Panc1 (cell line): ENCODE results near the gene SLC22A23. TPM values are rescaled to one million over a fixed set of nuclear protein-coding genes. Genes with fewer than 3 reads are reported as not detected.

ENCODE experiments used
- ATAC-seq: fragments of 200-7000 bp; cut with Tn5 transposase; 2 replicates; pipeline ENCODE4 v1.9.1; 2020; ENCODE audit warnings: mild to moderate bottlenecking, moderate library complexity
- Bru-seq: library from RNA; stranded (reverse); fragments of 400-500 nt; gene quantifications from one replicate; lab custom pipeline; 2021; lab: Mats Ljungman, UMichigan
- BruChase-seq, 2 experiments: library from RNA; stranded (reverse); fragments of 400-500 nt; gene quantifications; one replicate each; lab custom pipeline; 2021; lab: Mats Ljungman, UMichigan
- BruUV-seq: library from RNA; stranded (reverse); fragments of 400-500 nt; replicated peaks from 2 replicates; lab custom pipeline; 2021; lab: Mats Ljungman, UMichigan
- CTCF ChIA-PET: fragments of 300-600 bp; sonication (Branson Sonifier 250); formaldehyde crosslinking; loops from one replicate; lab custom pipeline; 2022; ENCODE audit warnings: antibody characterized with exemption; lab: Charles Lee
- POLR2A ChIA-PET: fragments of 300-600 bp; sonication (Branson Sonifier 250); formaldehyde crosslinking; loops from one replicate; lab custom pipeline; 2022; ENCODE audit warnings: antibody characterized with exemption; lab: Charles Lee
- DNase-seq: peaks from one replicate; pipeline ENCODE4 v3.0.0-alpha.2; 2010; ENCODE audit warnings: low read depth, low spot score
- H3K27ac ChIP-seq: 2 replicates; pipeline ENCODE4 v1.5.1; 2011; ENCODE audit warnings: mild to moderate bottlenecking, low read length, inconsistent platforms
- H3K27me3 ChIP-seq: fragments of 200-500 bp; sonication (Bioruptor generic); 2 replicates; pipeline ENCODE4 v1.6.0; 2014; ENCODE audit warnings: low read length, inconsistent platforms; ENCODE audit not compliant: control insufficient read depth, insufficient read depth
- H3K36me3 ChIP-seq: fragments of 200-500 bp; sonication (Bioruptor generic); 2 replicates; pipeline ENCODE4 v1.5.1; 2014; ENCODE audit warnings: inconsistent platforms, mild to moderate bottlenecking, low read length, moderate library complexity; ENCODE audit not compliant: control insufficient read depth, insufficient read depth
- H3K4me1 ChIP-seq: 2 replicates; pipeline ENCODE4 v1.5.1; 2011; ENCODE audit warnings: inconsistent platforms, mild to moderate bottlenecking, low read length, moderate library complexity; ENCODE audit not compliant: control insufficient read depth, insufficient read depth
- H3K4me3 ChIP-seq, 2 experiments: 2 replicates each; pipeline ENCODE4 v1.5.1; 2011 to 2012; ENCODE audit warnings: low read depth in 2 of 2, low read length in 2 of 2, mild to moderate bottlenecking in 2 of 2, inconsistent platforms in 1 of 2, moderate library complexity in 1 of 2
- H3K9me3 ChIP-seq: fragments of 200-500 bp; sonication (Bioruptor generic); 2 replicates; pipeline ENCODE4 v1.5.1; 2014; ENCODE audit warnings: low read depth, mild to moderate bottlenecking, inconsistent platforms, low read length, moderate library complexity; ENCODE audit not compliant: control insufficient read depth, insufficient read depth
- POLR2AphosphoS5 ChIP-seq: IDR thresholded peaks from 2 replicates; pipeline ENCODE4 v1.6.1; 2012; ENCODE audit warnings: mild to moderate bottlenecking, low read depth, low read length, moderate library complexity
- SIN3A ChIP-seq: IDR thresholded peaks from 2 replicates; pipeline ENCODE4 v1.6.1; 2012; ENCODE audit warnings: low read depth, mild to moderate bottlenecking, low read length, moderate library complexity, borderline replicate concordance; ENCODE audit not compliant: insufficient read depth
- TCF7L2 ChIP-seq: IDR thresholded peaks from 2 replicates; pipeline ENCODE4 v1.6.1; 2011; ENCODE audit warnings: mild to moderate bottlenecking, low read depth, low read length, inconsistent platforms
- in situ Hi-C: cut with HindIII; loops from 2 replicates; pipeline ENCODE4 v1.10.0; 2016; ENCODE audit warnings: low sequenced_read_pairs, low pct_unique_long_range_greater_than_20kb
- intact Hi-C: fragments of 100-400 bp; cut with micrococcal nuclease; formaldehyde crosslinking; loops from one replicate; pipeline ENCODE4 v1.10.0; 2022; ENCODE audit not compliant: unreplicated experiment
- long read RNA-seq: library from polyadenylated mRNA; unstranded; transcript quantifications from one replicate; pipeline ENCODE4 v2.0.0, GENCODE V29; 2021; ENCODE audit not compliant: unreplicated experiment
- polyA plus RNA-seq: library from polyadenylated mRNA; unstranded; fragments of >200 nt; gene quantifications from one replicate; pipeline ENCODE4 v1.2.1, GENCODE V29; 2012; ENCODE audit warnings: missing spikeins; ENCODE audit not compliant: insufficient read length
- total RNA-seq: library from RNA; stranded (reverse); gene quantifications from one replicate; pipeline ENCODE4 v1.2.1, GENCODE V29; 2021; ENCODE audit not compliant: unreplicated experiment
- TF ChIP-seq, protein P1 (sequence below): fragments of 450-650 bp; IDR thresholded peaks from 2 replicates; pipeline ENCODE4 v1.5.1; 2017; ENCODE audit warnings: mild to moderate bottlenecking
- TF ChIP-seq, protein P2 (sequence below), 2 experiments: IDR thresholded peaks; 2 replicates each; pipeline ENCODE4 v1.6.1; 2011 to 2012; ENCODE audit warnings: low read depth in 2 of 2, control low read depth in 1 of 2, low read length in 1 of 2, mild to moderate bottlenecking in 1 of 2, moderate library complexity in 1 of 2; ENCODE audit not compliant: insufficient read depth in 1 of 2

Gene SLC22A23, protein sequence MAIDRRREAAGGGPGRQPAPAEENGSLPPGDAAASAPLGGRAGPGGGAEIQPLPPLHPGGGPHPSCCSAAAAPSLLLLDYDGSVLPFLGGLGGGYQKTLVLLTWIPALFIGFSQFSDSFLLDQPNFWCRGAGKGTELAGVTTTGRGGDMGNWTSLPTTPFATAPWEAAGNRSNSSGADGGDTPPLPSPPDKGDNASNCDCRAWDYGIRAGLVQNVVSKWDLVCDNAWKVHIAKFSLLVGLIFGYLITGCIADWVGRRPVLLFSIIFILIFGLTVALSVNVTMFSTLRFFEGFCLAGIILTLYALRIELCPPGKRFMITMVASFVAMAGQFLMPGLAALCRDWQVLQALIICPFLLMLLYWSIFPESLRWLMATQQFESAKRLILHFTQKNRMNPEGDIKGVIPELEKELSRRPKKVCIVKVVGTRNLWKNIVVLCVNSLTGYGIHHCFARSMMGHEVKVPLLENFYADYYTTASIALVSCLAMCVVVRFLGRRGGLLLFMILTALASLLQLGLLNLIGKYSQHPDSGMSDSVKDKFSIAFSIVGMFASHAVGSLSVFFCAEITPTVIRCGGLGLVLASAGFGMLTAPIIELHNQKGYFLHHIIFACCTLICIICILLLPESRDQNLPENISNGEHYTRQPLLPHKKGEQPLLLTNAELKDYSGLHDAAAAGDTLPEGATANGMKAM
- total RNA-seq (4.5 TPM), Bru-seq, nascent RNA (percentile 44 among the genes with signal in this experiment), BruChase-seq, experiment 1, labeled RNA remaining after a 2-hour chase (percentile 46 among the genes with signal in this experiment), BruChase-seq, experiment 2, labeled RNA remaining after a 6-hour chase (percentile 46 among the genes with signal in this experiment)
- 6.2 TPM for polyA plus RNA-seq
- long read RNA-seq, full-length matches to known transcripts = 5 of 22 reads
- long read RNA-seq, partial matches to known transcripts = 0 of 22 reads
- long read RNA-seq, other reads (novel, unspliced or antisense) = 17 of 22 reads

DNA sequence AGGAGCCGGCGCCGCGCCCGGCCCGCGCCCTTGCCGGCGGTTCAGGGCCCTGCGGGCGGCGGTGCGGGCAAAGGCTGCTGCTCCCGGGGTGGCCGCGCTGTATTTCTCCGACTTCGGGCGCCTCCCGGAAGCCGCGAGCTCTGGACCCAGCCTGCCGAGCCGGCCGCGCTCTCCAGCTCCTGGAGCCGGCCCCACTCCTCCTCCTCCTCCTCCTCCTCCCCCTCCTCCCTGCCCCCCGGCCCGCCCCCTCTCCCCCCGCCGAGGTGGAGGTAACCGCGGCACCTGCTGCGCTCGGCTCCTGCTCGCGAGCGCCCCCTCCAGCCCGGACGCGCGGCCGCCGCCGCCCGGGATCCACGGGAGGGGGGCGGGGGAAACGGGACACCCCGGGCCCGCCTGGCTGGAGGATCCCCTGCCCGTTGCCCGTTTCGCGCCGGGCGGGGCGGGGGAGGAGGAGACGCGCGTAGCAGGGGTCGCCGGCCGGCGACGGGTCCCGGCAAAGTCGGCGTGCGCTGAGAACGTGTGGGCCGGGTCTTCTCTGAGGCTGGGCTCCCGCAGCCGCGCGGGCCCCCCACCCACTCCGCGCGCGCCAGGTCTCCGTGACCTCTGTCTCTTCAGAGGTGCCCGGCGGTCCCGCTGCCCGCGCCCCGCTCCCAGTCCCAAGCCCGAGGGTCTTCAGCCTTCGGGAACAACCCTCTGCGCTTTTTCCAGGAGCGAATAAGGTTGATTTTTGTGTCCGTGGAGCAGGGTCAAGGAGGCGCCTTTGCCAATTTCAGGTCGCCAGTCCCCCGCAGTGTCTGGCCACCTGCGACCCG lies at the start of gene SLC22A23:
Gene SLC22A23 (minus strand): TSS at position 153 of the 812 bp plus-strand sequence. CDS start 491 bp downstream, outside the sequence.
- peaks cover 15% of the 10 kb centered on the region for H3K27me3 ChIP-seq
- in situ Hi-C loops (no loop called here), intact Hi-C loops (loop anchor here (10.0 kb wide), 2 partner anchors 162 to 278 kb away; no protein-coding TSS in a partner anchor)
- TF ChIP-seq, protein P1, sequence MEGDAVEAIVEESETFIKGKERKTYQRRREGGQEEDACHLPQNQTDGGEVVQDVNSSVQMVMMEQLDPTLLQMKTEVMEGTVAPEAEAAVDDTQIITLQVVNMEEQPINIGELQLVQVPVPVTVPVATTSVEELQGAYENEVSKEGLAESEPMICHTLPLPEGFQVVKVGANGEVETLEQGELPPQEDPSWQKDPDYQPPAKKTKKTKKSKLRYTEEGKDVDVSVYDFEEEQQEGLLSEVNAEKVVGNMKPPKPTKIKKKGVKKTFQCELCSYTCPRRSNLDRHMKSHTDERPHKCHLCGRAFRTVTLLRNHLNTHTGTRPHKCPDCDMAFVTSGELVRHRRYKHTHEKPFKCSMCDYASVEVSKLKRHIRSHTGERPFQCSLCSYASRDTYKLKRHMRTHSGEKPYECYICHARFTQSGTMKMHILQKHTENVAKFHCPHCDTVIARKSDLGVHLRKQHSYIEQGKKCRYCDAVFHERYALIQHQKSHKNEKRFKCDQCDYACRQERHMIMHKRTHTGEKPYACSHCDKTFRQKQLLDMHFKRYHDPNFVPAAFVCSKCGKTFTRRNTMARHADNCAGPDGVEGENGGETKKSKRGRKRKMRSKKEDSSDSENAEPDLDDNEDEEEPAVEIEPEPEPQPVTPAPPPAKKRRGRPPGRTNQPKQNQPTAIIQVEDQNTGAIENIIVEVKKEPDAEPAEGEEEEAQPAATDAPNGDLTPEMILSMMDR = peak; percentile 97
- TF ChIP-seq, protein P2, sequence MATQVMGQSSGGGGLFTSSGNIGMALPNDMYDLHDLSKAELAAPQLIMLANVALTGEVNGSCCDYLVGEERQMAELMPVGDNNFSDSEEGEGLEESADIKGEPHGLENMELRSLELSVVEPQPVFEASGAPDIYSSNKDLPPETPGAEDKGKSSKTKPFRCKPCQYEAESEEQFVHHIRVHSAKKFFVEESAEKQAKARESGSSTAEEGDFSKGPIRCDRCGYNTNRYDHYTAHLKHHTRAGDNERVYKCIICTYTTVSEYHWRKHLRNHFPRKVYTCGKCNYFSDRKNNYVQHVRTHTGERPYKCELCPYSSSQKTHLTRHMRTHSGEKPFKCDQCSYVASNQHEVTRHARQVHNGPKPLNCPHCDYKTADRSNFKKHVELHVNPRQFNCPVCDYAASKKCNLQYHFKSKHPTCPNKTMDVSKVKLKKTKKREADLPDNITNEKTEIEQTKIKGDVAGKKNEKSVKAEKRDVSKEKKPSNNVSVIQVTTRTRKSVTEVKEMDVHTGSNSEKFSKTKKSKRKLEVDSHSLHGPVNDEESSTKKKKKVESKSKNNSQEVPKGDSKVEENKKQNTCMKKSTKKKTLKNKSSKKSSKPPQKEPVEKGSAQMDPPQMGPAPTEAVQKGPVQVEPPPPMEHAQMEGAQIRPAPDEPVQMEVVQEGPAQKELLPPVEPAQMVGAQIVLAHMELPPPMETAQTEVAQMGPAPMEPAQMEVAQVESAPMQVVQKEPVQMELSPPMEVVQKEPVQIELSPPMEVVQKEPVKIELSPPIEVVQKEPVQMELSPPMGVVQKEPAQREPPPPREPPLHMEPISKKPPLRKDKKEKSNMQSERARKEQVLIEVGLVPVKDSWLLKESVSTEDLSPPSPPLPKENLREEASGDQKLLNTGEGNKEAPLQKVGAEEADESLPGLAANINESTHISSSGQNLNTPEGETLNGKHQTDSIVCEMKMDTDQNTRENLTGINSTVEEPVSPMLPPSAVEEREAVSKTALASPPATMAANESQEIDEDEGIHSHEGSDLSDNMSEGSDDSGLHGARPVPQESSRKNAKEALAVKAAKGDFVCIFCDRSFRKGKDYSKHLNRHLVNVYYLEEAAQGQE (IDR thresholded peaks at IDR 0.05; ENCODE audit: insufficient read depth in 1 of 2, low read depth in 2 of 2, low read length in 1 of 2) = no peak
- TF ChIP-seq TCF7L2 (no peak), POLR2AphosphoS5 (no peak)
- ChIA-PET POLR2A (no interaction called here), CTCF (interaction anchor here (0.6 to 0.7 kb wide), 3 partner anchors 16 to 46 kb away, joined by 4 to 5 read pairs (median 4); no protein-coding TSS in a partner anchor)
- DNase-seq (no peak), ATAC-seq (peak; percentile 81)
- no peaks in the 10 kb centered on the region for H3K9me3 ChIP-seq
- no peaks in the 10 kb centered on the region for H3K36me3 ChIP-seq
- H3K27ac ChIP-seq = no peak within 1 kb of the TSS
- no TSS peak for BruUV-seq
- peak within 1 kb of the TSS; percentile 48 to 52 for H3K4me3 ChIP-seq
- peaks cover 16% of the 10 kb centered on the region for H3K4me1 ChIP-seq

DNA sequence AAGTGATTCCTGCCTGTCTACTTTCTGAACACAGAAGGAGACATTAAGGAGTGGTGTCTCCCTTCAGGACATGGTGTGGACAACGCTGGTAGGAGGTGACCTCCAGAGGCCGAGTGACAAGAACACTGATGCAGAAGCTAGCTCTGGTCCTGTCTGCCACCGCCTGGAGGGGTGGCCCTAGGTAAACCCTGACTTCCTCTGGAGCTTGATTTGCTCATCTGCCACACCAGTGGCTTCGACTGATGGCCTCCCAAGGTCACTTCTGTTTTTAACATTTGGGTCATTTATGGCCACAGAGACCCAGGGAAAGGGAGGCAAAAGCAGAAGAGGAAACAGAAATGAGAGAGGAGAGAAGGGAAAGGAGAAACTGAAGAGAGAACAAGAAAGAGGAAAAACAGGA lies 49.4 kb upstream of the SLC22A23 start:
- DNase-seq = no peak
- in situ Hi-C loops = no loop called here

More for the DNA sequence above, 49.4 kb upstream of the SLC22A23 start:
- TF ChIP-seq, protein P1 = no peak
- TF ChIP-seq TCF7L2 = no peak
- no peak for TF ChIP-seq SIN3A
- TF ChIP-seq, protein P2 (IDR thresholded peaks at IDR 0.05; ENCODE audit: insufficient read depth in 1 of 2, low read depth in 2 of 2, low read length in 1 of 2) = no peak
- TF ChIP-seq POLR2AphosphoS5 = no peak
- intact Hi-C loops = no loop called here
- H3K36me3 ChIP-seq = no peaks in the 10 kb centered on the region
- H3K27me3 ChIP-seq = peaks cover 5% of the 10 kb centered on the region
- H3K4me3 ChIP-seq = no peak overlapping the region
- ChIA-PET CTCF (no interaction called here), POLR2A (no interaction called here)
- ATAC-seq = no peak
- H3K9me3 ChIP-seq = no peaks in the 10 kb centered on the region
- no peaks in the 10 kb centered on the region for H3K4me1 ChIP-seq
- H3K27ac ChIP-seq = no peak overlapping the region
- BruUV-seq = no TSS peak
